ENCODE data around the gene SELENON.

SELENON gene

GRCh38 chr1:25770541-25771220 lies 29.3 kb upstream of the SELENON start:
- no peak for DNase-seq (ENCODE audit: low spot score)

- DNase-seq (ENCODE audit: low spot score) = no peak
Observed at GRCh38 chr1:25771221-25772114, 28.5 kb upstream of the SELENON start.

- DNase-seq (ENCODE audit: low spot score) = no peak
Observed at GRCh38 chr1:25772164-25772563, 27.8 kb upstream of the SELENON start.

GRCh38 chr1:25772692-25773245 lies 27.2 kb upstream of the SELENON start:
- DNase-seq (ENCODE audit: low spot score) = no peak

- no peak for DNase-seq (ENCODE audit: low spot score)
Observed at GRCh38 chr1:25773441-25774125, 26.4 kb upstream of the SELENON start.

GRCh38 chr1:25774206-25774803 lies 25.7 kb upstream of the SELENON start:
- DNase-seq (ENCODE audit: low spot score) = no peak

GRCh38 chr1:25774921-25775771 lies 24.8 kb upstream of the SELENON start:
- DNase-seq (ENCODE audit: low spot score) = no peak

GRCh38 chr1:25779388-25779787 lies 20.6 kb upstream of the SELENON start:
- DNase-seq (ENCODE audit: low spot score) = no peak

GRCh38 chr1:25779894-25780293 lies 20.1 kb upstream of the SELENON start:
- no peak for DNase-seq (ENCODE audit: low spot score)

- no peak for DNase-seq (ENCODE audit: low spot score)
Observed at GRCh38 chr1:25780318-25781129, 19.5 kb upstream of the SELENON start.

- no peak for DNase-seq (ENCODE audit: low spot score)
Observed at GRCh38 chr1:25781130-25781433, 18.9 kb upstream of the SELENON start.

- DNase-seq (ENCODE audit: low spot score) = no peak
Observed at GRCh38 chr1:25782608-25783201, 17.3 kb upstream of the SELENON start.

GRCh38 chr1:25784575-25785051 lies 15.4 kb upstream of the SELENON start:
- no peak for DNase-seq (ENCODE audit: low spot score)

GRCh38 chr1:25785333-25786067 lies 14.5 kb upstream of the SELENON start:
- DNase-seq (ENCODE audit: low spot score) = no peak

GRCh38 chr1:25786887-25787759 lies 12.9 kb upstream of the SELENON start:
- DNase-seq (ENCODE audit: low spot score) = peak; percentile 33

GRCh38 chr1:25787760-25788166 lies 12.2 kb upstream of the SELENON start:
- no peak for DNase-seq (ENCODE audit: low spot score)

GRCh38 chr1:25790472-25790871 lies 9.5 kb upstream of the SELENON start:
- DNase-seq (ENCODE audit: low spot score) = no peak

GRCh38 chr1:25792115-25792514 lies 7.9 kb upstream of the SELENON start:
- DNase-seq (ENCODE audit: low spot score) = no peak

Measured in GM03348 (cell line).